ENCODE results near the gene LCN15. TPM values are rescaled to one million over a fixed set of nuclear protein-coding genes. Genes with fewer than 3 reads are reported as not detected.
"Not testable (repeated sequence)": the region's sequence is repeated elsewhere in the genome, so short reads cannot be mapped to it uniquely, and the experiment has no call there.

LCN15 gene
- total RNA-seq, 1 donor from 2014 or later = not detected

GRCh38 chr9:136798708-136799078 is 34.4 kb upstream of the LCN15 start:
- peaks cover 29% of the 10 kb centered on the region for H3K4me1 ChIP-seq
- no peaks in the 10 kb centered on the region for H3K9me3 ChIP-seq (ENCODE audit: low read depth)
- no peak overlapping the region for H3K27ac ChIP-seq
- no peaks in the 10 kb centered on the region for H3K9me3 Mint-ChIP-seq
- no peak for DNase-seq (ENCODE audit: low spot score)
- no peaks in the 10 kb centered on the region for H3K36me3 ChIP-seq
- no peak for TF ChIP-seq EZH2phosphoT487 (IDR thresholded peaks at IDR 0.05)
- TF ChIP-seq CTCF (IDR thresholded peaks at IDR 0.05) = no peak
- no peak for TF ChIP-seq EZH2 (IDR thresholded peaks at IDR 0.05)
- H3K9ac ChIP-seq = no peak overlapping the region
- H3K4me3 Mint-ChIP-seq = no peak overlapping the region
- H4K20me1 ChIP-seq (ENCODE audit: low read depth) = no peaks in the 10 kb centered on the region
- H3F3A ChIP-seq (ENCODE audit: low read depth) = peaks cover 41% of the 10 kb centered on the region
- H3K4me1 Mint-ChIP-seq = peaks cover 36% of the 10 kb centered on the region
- no peaks in the 10 kb centered on the region for H3K79me2 ChIP-seq (ENCODE audit: low read depth)
- no peak overlapping the region for H3K27ac Mint-ChIP-seq
- H3K36me3 Mint-ChIP-seq = no peaks in the 10 kb centered on the region
- H3K4me3 ChIP-seq = no peak overlapping the region
- no peak overlapping the region for H3K4me2 ChIP-seq
- H3K27me3 Mint-ChIP-seq (ENCODE audit: insufficient read depth, low read depth) = peaks cover 14% of the 10 kb centered on the region
- H2AFZ ChIP-seq (replicated peaks) = no peak overlapping the region
- H3K27me3 ChIP-seq = peaks cover 26% of the 10 kb centered on the region

DNA sequence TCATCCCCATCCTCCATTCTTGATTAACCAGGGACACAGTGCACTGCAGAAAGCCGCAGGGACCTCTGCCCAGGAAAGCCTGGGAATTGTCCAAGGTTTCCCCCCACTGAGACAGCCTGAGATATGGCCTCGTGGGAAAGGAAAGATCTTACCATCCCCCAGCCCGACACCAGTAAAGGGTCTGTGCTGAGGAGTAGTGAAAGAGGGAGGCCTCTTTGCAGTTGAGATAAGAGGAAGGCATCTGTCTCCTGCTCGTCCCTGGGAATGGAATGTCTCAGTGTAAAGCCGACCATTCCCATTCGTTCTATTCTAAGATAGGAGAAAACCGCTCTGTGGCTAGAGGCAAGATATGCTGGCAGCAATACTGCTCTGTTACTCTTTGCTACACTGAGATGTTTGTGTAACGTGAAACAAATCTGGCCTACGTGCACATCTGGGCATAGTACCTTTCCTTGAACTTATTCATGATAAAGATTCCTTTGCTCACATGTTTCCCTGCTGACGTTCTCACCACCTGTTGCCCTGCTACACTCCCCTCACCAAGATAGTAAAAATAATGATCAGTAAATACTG is 32.5 kb upstream of the LCN15 start:
- Histone ChIP-seq H3K4me2 (peak overlapping the region; percentile 58), H3K4me1 (peaks cover 29% of the 10 kb centered on the region), H3K4me3 (peak overlapping the region; percentile 1), H3K27ac (peak overlapping the region; percentile 4), H3F3A (ENCODE audit: low read depth) (peaks cover 38% of the 10 kb centered on the region), H3K27me3 (peaks cover 23% of the 10 kb centered on the region)
- not testable (repeated sequence) for H3K9me3 Mint-ChIP-seq; H2AFZ ChIP-seq (replicated peaks); H3K36me3 Mint-ChIP-seq; H3K27me3 Mint-ChIP-seq (ENCODE audit: insufficient read depth, low read depth); H3K79me2 ChIP-seq (ENCODE audit: low read depth); H3K9ac ChIP-seq; H3K36me3 ChIP-seq; H3K9me3 ChIP-seq (ENCODE audit: low read depth); H4K20me1 ChIP-seq (ENCODE audit: low read depth)
- DNase-seq (ENCODE audit: low spot score) = peak; percentile 41
- Mint-ChIP-seq H3K27ac (peak overlapping the region; percentile 87), H3K4me3 (peak overlapping the region; percentile 69), H3K4me1 (peaks cover 31% of the 10 kb centered on the region)

- peak within 1 kb of the TSS; percentile 58 for H3K4me2 ChIP-seq
- H4K20me1 ChIP-seq (ENCODE audit: low read depth) = peaks cover 10% of the 10 kb centered on the region
- Mint-ChIP-seq H3K27ac (peak within 1 kb of the TSS; percentile 87), H3K4me3 (peak within 1 kb of the TSS; percentile 69), H3K4me1 (peaks cover 29% of the 10 kb centered on the region), H3K36me3 (peaks cover 1% of the 10 kb centered on the region), H3K27me3 (ENCODE audit: insufficient read depth, low read depth) (peaks cover 4% of the 10 kb centered on the region), H3K9me3 (no peaks in the 10 kb centered on the region)
- H3K9me3 ChIP-seq (ENCODE audit: low read depth) = no peaks in the 10 kb centered on the region
- no peaks in the 10 kb centered on the region for H3K79me2 ChIP-seq (ENCODE audit: low read depth)
- no peak within 1 kb of the TSS for H3K9ac ChIP-seq
- H3F3A ChIP-seq (ENCODE audit: low read depth) = peaks cover 33% of the 10 kb centered on the region
- H3K4me3 ChIP-seq = peak within 1 kb of the TSS; percentile 1
- no peaks in the 10 kb centered on the region for H3K36me3 ChIP-seq
- peak within 1 kb of the TSS; percentile 4 for H3K27ac ChIP-seq
- no peak within 1 kb of the TSS for H2AFZ ChIP-seq (replicated peaks)
- H3K27me3 ChIP-seq = peaks cover 21% of the 10 kb centered on the region
- TF ChIP-seq CTCF (IDR thresholded peaks at IDR 0.05) = no peak
- no peak for TF ChIP-seq EZH2 (IDR thresholded peaks at IDR 0.05)
- TF ChIP-seq EZH2phosphoT487 (IDR thresholded peaks at IDR 0.05) = no peak
- H3K4me1 ChIP-seq = peaks cover 26% of the 10 kb centered on the region
- DNase-seq (ENCODE audit: low spot score) = no peak
Observed at GRCh38 chr9:136796238-136796774, 32.0 kb upstream of the LCN15 start, which contains the start of gene CCDC183. Gene CCDC183, plus strand, starts transcription at chr9:136796338. Its CDS starts 60 bp downstream, at chr9:136796398.

- Mint-ChIP-seq H3K4me3 (no peak overlapping the region), H3K36me3 (peaks cover 1% of the 10 kb centered on the region), H3K27me3 (ENCODE audit: insufficient read depth, low read depth) (peaks cover 5% of the 10 kb centered on the region), H3K9me3 (no peaks in the 10 kb centered on the region), H3K27ac (no peak overlapping the region), H3K4me1 (peaks cover 26% of the 10 kb centered on the region)
- no peak for DNase-seq (ENCODE audit: low spot score)
- no peak for TF ChIP-seq EZH2phosphoT487 (IDR thresholded peaks at IDR 0.05)
- TF ChIP-seq CTCF (IDR thresholded peaks at IDR 0.05) = no peak
- TF ChIP-seq EZH2 (IDR thresholded peaks at IDR 0.05) = no peak
- no peaks in the 10 kb centered on the region for H3K9me3 ChIP-seq (ENCODE audit: low read depth)
- H3F3A ChIP-seq (ENCODE audit: low read depth) = peaks cover 28% of the 10 kb centered on the region
- H3K4me3 ChIP-seq = no peak overlapping the region
- H4K20me1 ChIP-seq (ENCODE audit: low read depth) = peaks cover 10% of the 10 kb centered on the region
- no peak overlapping the region for H3K4me2 ChIP-seq
- H3K9ac ChIP-seq = no peak overlapping the region
- H3K4me1 ChIP-seq = peaks cover 31% of the 10 kb centered on the region
- H2AFZ ChIP-seq (replicated peaks) = no peak overlapping the region
- H3K27ac ChIP-seq = no peak overlapping the region
- H3K36me3 ChIP-seq = no peaks in the 10 kb centered on the region
- H3K27me3 ChIP-seq = peaks cover 21% of the 10 kb centered on the region
- H3K79me2 ChIP-seq (ENCODE audit: low read depth) = no peaks in the 10 kb centered on the region
Observed at GRCh38 chr9:136795000-136795348, 30.7 kb upstream of the LCN15 start.
